Peyer's patch (tissue), 4 donors: ENCODE measurements around the gene ASIC4. TPM values are rescaled to one million over a fixed set of nuclear protein-coding genes. Genes with fewer than 3 reads are reported as not detected.

Experiments used
- DNase-seq, 3 donors: peaks; one replicate each; pipeline ENCODE4 v3.0.0-alpha.2; 2017 to 2019
- H3K27ac ChIP-seq, 4 donors: fragments of 200-600 bp; sonication (generic); one replicate each; pipeline ENCODE4 v1.5.1; 2016 to 2019
- H3K27me3 ChIP-seq, 2 donors: fragments of 200-600 bp; sonication (generic); one replicate each; pipeline ENCODE4 v1.5.1; 2019
- H3K36me3 ChIP-seq, 3 donors: fragments of 200-600 bp; sonication (generic); one replicate each; pipeline ENCODE4 v1.5.1; 2016 to 2019
- H3K4me1 ChIP-seq, 4 donors: fragments of 200-600 bp; sonication (generic); one replicate each; pipeline ENCODE4 v1.5.1; 2016 to 2019
- H3K4me3 ChIP-seq, 4 donors: fragments of 200-600 bp; sonication (generic); 1 replicate in 3 of 4; 2 replicates in 1 of 4; pipeline ENCODE4 v1.5.1; 2016 to 2019; ENCODE audit warnings: mild to moderate bottlenecking in 1 of 4
- H3K9me3 ChIP-seq, 4 donors: fragments of 200-600 bp; sonication (generic); one replicate each; pipeline ENCODE4 v1.5.1; 2016 to 2019; ENCODE audit warnings: mild to moderate bottlenecking in 1 of 4
- POLR2A ChIP-seq, 2 donors: fragments of 450-650 bp; IDR thresholded peaks; one replicate each; pipeline ENCODE4 v1.5.1; 2017; ENCODE audit warnings: antibody characterized with exemption in 2 of 2, mild to moderate bottlenecking in 2 of 2, moderate library complexity in 2 of 2
- total RNA-seq, 4 donors: library from RNA; depleted of rRNA; stranded (reverse); fragments of >200 nt; gene quantifications; one replicate each; pipeline ENCODE4 v1.1.0, GENCODE V29; 2016
- TF ChIP-seq, protein P1 (sequence below), 6 experiments: fragments of 450-650 bp in 4 of 6; fragments of 200-600 bp in 2 of 6; sonication (generic) in 1 of 6; IDR thresholded peaks; one replicate each; pipeline ENCODE4 v1.5.1; 2017 to 2019; ENCODE audit warnings: antibody characterized with exemption in 6 of 6, mild to moderate bottlenecking in 3 of 6, moderate library complexity in 1 of 6

ASIC4 gene
- total RNA-seq, 4 donors from 2014 or later, result 0.27 TPM; not detected in 3

- H3K27me3 ChIP-seq, result peaks cover 0 to 14% of the 10 kb centered on the region in 2 donors
- no peak for DNase-seq
Observed at GRCh38 chr2:219511547-219512325, 2.5 kb upstream of the ASIC4 start.

GRCh38 chr2:219512524-219513216 is 1.6 kb upstream of the ASIC4 start:
- H3K4me1 ChIP-seq, result peaks cover 0 to 13% (median 0%) of the 10 kb centered on the region in 4 donors
- TF ChIP-seq, protein P1, sequence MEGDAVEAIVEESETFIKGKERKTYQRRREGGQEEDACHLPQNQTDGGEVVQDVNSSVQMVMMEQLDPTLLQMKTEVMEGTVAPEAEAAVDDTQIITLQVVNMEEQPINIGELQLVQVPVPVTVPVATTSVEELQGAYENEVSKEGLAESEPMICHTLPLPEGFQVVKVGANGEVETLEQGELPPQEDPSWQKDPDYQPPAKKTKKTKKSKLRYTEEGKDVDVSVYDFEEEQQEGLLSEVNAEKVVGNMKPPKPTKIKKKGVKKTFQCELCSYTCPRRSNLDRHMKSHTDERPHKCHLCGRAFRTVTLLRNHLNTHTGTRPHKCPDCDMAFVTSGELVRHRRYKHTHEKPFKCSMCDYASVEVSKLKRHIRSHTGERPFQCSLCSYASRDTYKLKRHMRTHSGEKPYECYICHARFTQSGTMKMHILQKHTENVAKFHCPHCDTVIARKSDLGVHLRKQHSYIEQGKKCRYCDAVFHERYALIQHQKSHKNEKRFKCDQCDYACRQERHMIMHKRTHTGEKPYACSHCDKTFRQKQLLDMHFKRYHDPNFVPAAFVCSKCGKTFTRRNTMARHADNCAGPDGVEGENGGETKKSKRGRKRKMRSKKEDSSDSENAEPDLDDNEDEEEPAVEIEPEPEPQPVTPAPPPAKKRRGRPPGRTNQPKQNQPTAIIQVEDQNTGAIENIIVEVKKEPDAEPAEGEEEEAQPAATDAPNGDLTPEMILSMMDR (IDR thresholded peaks at IDR 0.05), result no peak
- TF ChIP-seq POLR2A (IDR thresholded peaks at IDR 0.05), result no peak
- H3K36me3 ChIP-seq, result no peaks in the 10 kb centered on the region
- no peak overlapping the region for H3K27ac ChIP-seq
- no peak for DNase-seq
- H3K27me3 ChIP-seq, result peaks cover 0 to 14% of the 10 kb centered on the region in 2 donors
- H3K9me3 ChIP-seq, result no peaks in the 10 kb centered on the region
- H3K4me3 ChIP-seq, result no peak overlapping the region

More at GRCh38 chr2:219511547-219512325, 2.5 kb upstream of the ASIC4 start:
- peaks cover 0 to 6% (median 0%) of the 10 kb centered on the region in 3 donors for H3K36me3 ChIP-seq
- H3K4me3 ChIP-seq, result no peak overlapping the region
- H3K4me1 ChIP-seq, result peaks cover 0 to 13% (median 0%) of the 10 kb centered on the region in 4 donors
- H3K9me3 ChIP-seq, result no peaks in the 10 kb centered on the region
- TF ChIP-seq, protein P1 (IDR thresholded peaks at IDR 0.05), result no peak
- no peak for TF ChIP-seq POLR2A (IDR thresholded peaks at IDR 0.05)
- H3K27ac ChIP-seq, result no peak overlapping the region

GRCh38 chr2:219513787-219514186 is 495 bp upstream of the ASIC4 start:
- no peak for DNase-seq
- Histone ChIP-seq H3K27ac (no peak overlapping the region), H3K4me1 (peaks cover 0 to 13% (median 0%) of the 10 kb centered on the region in 4 donors), H3K27me3 (peaks cover 0 to 14% of the 10 kb centered on the region in 2 donors), H3K36me3 (no peaks in the 10 kb centered on the region), H3K4me3 (no peak overlapping the region), H3K9me3 (no peaks in the 10 kb centered on the region)
- TF ChIP-seq, protein P1 (IDR thresholded peaks at IDR 0.05), result no peak
- no peak for TF ChIP-seq POLR2A (IDR thresholded peaks at IDR 0.05)

DNA sequence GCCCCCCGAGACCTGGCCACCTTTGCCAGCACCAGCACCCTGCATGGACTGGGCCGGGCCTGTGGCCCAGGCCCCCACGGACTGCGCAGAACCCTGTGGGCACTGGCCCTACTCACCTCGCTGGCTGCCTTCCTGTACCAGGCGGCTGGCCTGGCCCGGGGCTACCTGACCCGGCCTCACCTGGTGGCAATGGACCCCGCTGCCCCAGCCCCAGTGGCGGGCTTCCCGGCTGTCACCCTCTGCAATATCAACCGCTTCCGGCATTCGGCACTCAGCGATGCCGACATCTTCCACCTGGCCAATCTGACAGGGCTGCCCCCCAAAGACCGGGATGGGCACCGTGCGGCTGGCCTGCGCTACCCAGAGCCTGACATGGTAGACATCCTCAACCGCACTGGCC is 554 bp downstream of the ASIC4 start:
- TF ChIP-seq POLR2A (IDR thresholded peaks at IDR 0.05), result no peak
- TF ChIP-seq, protein P1 (IDR thresholded peaks at IDR 0.05), result no peak
- peaks cover 0 to 14% of the 10 kb centered on the region in 2 donors for H3K27me3 ChIP-seq
- H3K4me3 ChIP-seq, result no peak overlapping the region
- H3K4me1 ChIP-seq, result peaks cover 0 to 6% (median 0%) of the 10 kb centered on the region in 4 donors
- no peaks in the 10 kb centered on the region for H3K9me3 ChIP-seq
- no peak for DNase-seq
- H3K36me3 ChIP-seq, result no peaks in the 10 kb centered on the region
- H3K27ac ChIP-seq, result no peak overlapping the region

- DNase-seq, result no peak
- Histone ChIP-seq H3K36me3 (no peaks in the 10 kb centered on the region), H3K4me3 (no peak overlapping the region), H3K27ac (no peak overlapping the region), H3K27me3 (peaks cover 0 to 14% of the 10 kb centered on the region in 2 donors), H3K9me3 (no peaks in the 10 kb centered on the region), H3K4me1 (no peaks in the 10 kb centered on the region)
- TF ChIP-seq, protein P1 (IDR thresholded peaks at IDR 0.05), result no peak
- TF ChIP-seq POLR2A (IDR thresholded peaks at IDR 0.05), result no peak
Observed at GRCh38 chr2:219515874-219516629, 1.8 kb downstream of the ASIC4 start.
